Liver (tissue), 9 donors: ENCODE results near the gene ABCB6. TPM values are rescaled to one million over a fixed set of nuclear protein-coding genes. Genes with fewer than 3 reads are reported as not detected.
A peak's percentile ranks its signal among the peaks of the same experiment; 100 is the strongest.

Experiments
- DNase-seq: peaks from one replicate; pipeline ENCODE4 v3.0.0-alpha.2; 2017; ENCODE audit warnings: low spot score
- H3K27ac ChIP-seq, 2 donors: one replicate each; pipeline ENCODE4 v1.7.0; 2013; ENCODE audit warnings: inconsistent platforms in 2 of 2, low read length in 2 of 2, control low read depth in 1 of 2, low read depth in 1 of 2, mild to moderate bottlenecking in 1 of 2
- H3K27me3 ChIP-seq, 4 donors: one replicate each; pipeline versions ENCODE4 v1.6.1 to v1.7.0; 2013; ENCODE audit warnings: low read length in 3 of 4, inconsistent platforms in 1 of 4, mild to moderate bottlenecking in 1 of 4, moderate library complexity in 1 of 4; ENCODE audit not compliant: control insufficient read depth in 4 of 4, insufficient read depth in 4 of 4
- H3K36me3 ChIP-seq, 4 donors: one replicate each; pipeline versions ENCODE4 v1.6.1 to v1.7.0; 2013; ENCODE audit warnings: low read length in 3 of 4, mild to moderate bottlenecking in 3 of 4, low read depth in 1 of 4, moderate library complexity in 1 of 4; ENCODE audit not compliant: control insufficient read depth in 4 of 4, insufficient read depth in 3 of 4
- H3K4me1 ChIP-seq, 4 donors: one replicate each; pipeline versions ENCODE4 v1.6.1 to v1.7.0; 2013; ENCODE audit warnings: low read length in 3 of 4, mild to moderate bottlenecking in 3 of 4, moderate library complexity in 1 of 4; ENCODE audit not compliant: control insufficient read depth in 4 of 4, insufficient read depth in 4 of 4
- H3K4me3 ChIP-seq, 3 donors: one replicate each; pipeline versions ENCODE4 v1.6.1 to v1.7.0; 2013; ENCODE audit warnings: low read length in 3 of 3, control low read depth in 1 of 3, low read depth in 1 of 3, mild to moderate bottlenecking in 1 of 3
- H3K9ac ChIP-seq, 2 donors: one replicate each; pipeline ENCODE4 v1.7.0; 2013; ENCODE audit warnings: low read length in 2 of 2, mild to moderate bottlenecking in 2 of 2, moderate library complexity in 2 of 2, control low read depth in 1 of 2, low read depth in 1 of 2
- H3K9me3 ChIP-seq, 4 donors: one replicate each; pipeline versions ENCODE4 v1.6.1 to v1.7.0; 2013; ENCODE audit warnings: low read length in 3 of 4; ENCODE audit not compliant: control insufficient read depth in 4 of 4
- ATF3 ChIP-seq: IDR thresholded peaks from 2 replicates; pipeline ENCODE4 v1.6.1; 2016; ENCODE audit warnings: antibody characterized with exemption
- EGR1 ChIP-seq, 2 donors: IDR thresholded peaks; 2 replicates each; pipeline ENCODE4 v1.6.1; 2016 to 2018; ENCODE audit warnings: antibody characterized with exemption in 2 of 2, low read depth in 2 of 2
- FOXA1 ChIP-seq: IDR thresholded peaks from 2 replicates; pipeline ENCODE4 v1.6.1; 2016; ENCODE audit warnings: antibody characterized with exemption
- FOXA2 ChIP-seq: IDR thresholded peaks from 2 replicates; pipeline ENCODE4 v1.6.1; 2016; ENCODE audit warnings: antibody characterized with exemption
- GABPA ChIP-seq, 2 donors: IDR thresholded peaks in 1 of 2; conservative IDR thresholded peaks in 1 of 2; 2 replicates each; pipeline ENCODE4 v1.6.1; 2016; ENCODE audit warnings: antibody characterized with exemption in 2 of 2, mild to moderate bottlenecking in 1 of 2, moderate library complexity in 1 of 2
- HNF4A ChIP-seq, 2 donors: conservative IDR thresholded peaks; 2 replicates each; pipeline ENCODE4 v1.6.1; 2016; ENCODE audit warnings: antibody characterized with exemption in 2 of 2, mild to moderate bottlenecking in 2 of 2
- HNF4G ChIP-seq: IDR thresholded peaks from 2 replicates; pipeline ENCODE4 v1.6.1; 2016; ENCODE audit warnings: antibody characterized with exemption
- JUND ChIP-seq, 2 donors: IDR thresholded peaks; 2 replicates each; pipeline ENCODE4 v1.6.1; 2016; ENCODE audit warnings: antibody characterized with exemption in 2 of 2
- NR2F2 ChIP-seq: IDR thresholded peaks from 2 replicates; pipeline ENCODE4 v1.6.1; 2016; ENCODE audit warnings: antibody characterized with exemption
- RAD21 ChIP-seq, 2 donors: IDR thresholded peaks; 2 replicates each; pipeline ENCODE4 v1.6.1; 2016; ENCODE audit warnings: antibody characterized with exemption in 2 of 2, mild to moderate bottlenecking in 2 of 2
- RXRA ChIP-seq, 2 donors: IDR thresholded peaks; 2 replicates each; pipeline ENCODE4 v1.6.1; 2017 to 2018; ENCODE audit warnings: antibody characterized with exemption in 2 of 2, mild to moderate bottlenecking in 1 of 2
- SP1 ChIP-seq: IDR thresholded peaks from 2 replicates; pipeline ENCODE4 v1.6.1; 2018; ENCODE audit warnings: antibody characterized with exemption, mild to moderate bottlenecking
- TAF1 ChIP-seq: conservative IDR thresholded peaks from 2 replicates; pipeline ENCODE4 v1.6.1; 2016; ENCODE audit warnings: antibody characterized with exemption, mild to moderate bottlenecking
- YY1 ChIP-seq: IDR thresholded peaks from 2 replicates; pipeline ENCODE4 v1.6.1; 2016; ENCODE audit warnings: antibody characterized with exemption, mild to moderate bottlenecking
- WGBS: extraction: QIAGEN DNeasy Blood & Tissue Kit; methylation state at CpG from one replicate; pipeline ENCODE4 v1.1.7; 2013; 5-methylcytosine and 5-hydroxymethylcytosine counted together
- polyA plus RNA-seq, 2 donors: library from polyadenylated mRNA; stranded (reverse) in 1 of 2; unstranded in 1 of 2; fragments of 200-250 nt in 1 of 2; fragments of >200 nt in 1 of 2; fragmentation: Nextera tagmentation in 1 of 2; extraction: Ambion mirVana in 1 of 2; gene quantifications; one replicate each; pipeline versions ENCODE4 v1.2.1 to v1.2.3, GENCODE V29; 2013 to 2015
- total RNA-seq, 2 donors: library from RNA; depleted of rRNA; stranded (reverse); fragments of >200 nt; gene quantifications; one replicate each; pipeline ENCODE4 v1.2.3, GENCODE V29; 2014
- TF ChIP-seq, protein P1 (sequence below): IDR thresholded peaks from 2 replicates; pipeline ENCODE4 v1.6.1; 2016; ENCODE audit warnings: antibody characterized with exemption, mild to moderate bottlenecking
- TF ChIP-seq, protein P2 (sequence below): fragments of 150-350 bp; IDR thresholded peaks from 2 replicates; pipeline ENCODE4 v1.5.1; 2017; ENCODE audit warnings: improper control_type of control experiment, low read depth, low read length; ENCODE audit not compliant: missing input control
- TF ChIP-seq, protein P3 (sequence below): IDR thresholded peaks from 2 replicates; pipeline ENCODE4 v1.6.1; 2016; ENCODE audit warnings: antibody characterized with exemption
- TF ChIP-seq, protein P4 (sequence below): IDR thresholded peaks from 2 replicates; pipeline ENCODE4 v1.6.1; 2016; ENCODE audit warnings: antibody characterized with exemption
- donor health status: healthy.
- donor health status: healthy.
- donor health status: healthy.
- donor health status: healthy.
- donor health status: healthy.

ABCB6 gene
- total and polyA plus RNA-seq, 4 donors: 19.0 to 96.1 (median 47.8) TPM

DNA sequence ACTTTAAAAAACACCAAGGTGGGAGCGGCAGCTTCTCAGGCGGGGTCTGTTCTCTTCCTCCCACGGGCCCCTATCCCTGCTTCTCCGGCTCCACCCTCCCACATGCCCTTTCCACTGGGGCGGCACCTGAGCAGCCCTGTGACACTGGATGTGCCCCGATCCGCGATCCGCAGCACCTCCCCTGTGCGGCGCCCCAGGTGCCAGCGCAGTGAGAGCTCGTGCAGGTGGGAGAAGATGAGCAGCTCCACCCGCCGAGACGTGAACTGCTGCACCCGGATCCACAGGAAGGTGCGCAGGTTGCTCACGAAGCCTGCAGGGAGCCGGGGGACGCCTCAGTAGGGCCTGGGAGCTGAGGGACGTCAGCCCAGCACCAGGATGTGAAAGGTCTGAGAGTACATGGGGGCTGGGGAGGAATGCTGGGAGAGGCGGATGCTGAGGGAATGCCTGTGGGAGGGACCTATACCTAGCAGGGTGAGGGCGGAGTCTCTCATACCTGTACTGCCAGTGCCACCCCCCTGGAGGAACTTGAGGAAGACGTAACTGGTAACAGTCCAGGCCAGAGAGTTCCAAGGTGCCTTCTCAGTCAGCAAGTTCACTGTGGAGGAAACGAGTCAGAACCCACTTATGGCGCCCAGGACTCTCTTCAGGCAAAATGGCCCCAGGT is 2.8 kb downstream of the ABCB6 start:
- Histone ChIP-seq H3K27ac (no peak overlapping the region), H3K4me1 (peaks cover 5 to 27% (median 19%) of the 10 kb centered on the region in 4 donors), H3K4me3 (no peak overlapping the region), H3K9ac (no peak overlapping the region), H3K27me3 (no peaks in the 10 kb centered on the region), H3K9me3 (no peaks in the 10 kb centered on the region), H3K36me3 (peaks cover 11 to 30% (median 13%) of the 10 kb centered on the region in 4 donors)
- TF ChIP-seq, protein P1, sequence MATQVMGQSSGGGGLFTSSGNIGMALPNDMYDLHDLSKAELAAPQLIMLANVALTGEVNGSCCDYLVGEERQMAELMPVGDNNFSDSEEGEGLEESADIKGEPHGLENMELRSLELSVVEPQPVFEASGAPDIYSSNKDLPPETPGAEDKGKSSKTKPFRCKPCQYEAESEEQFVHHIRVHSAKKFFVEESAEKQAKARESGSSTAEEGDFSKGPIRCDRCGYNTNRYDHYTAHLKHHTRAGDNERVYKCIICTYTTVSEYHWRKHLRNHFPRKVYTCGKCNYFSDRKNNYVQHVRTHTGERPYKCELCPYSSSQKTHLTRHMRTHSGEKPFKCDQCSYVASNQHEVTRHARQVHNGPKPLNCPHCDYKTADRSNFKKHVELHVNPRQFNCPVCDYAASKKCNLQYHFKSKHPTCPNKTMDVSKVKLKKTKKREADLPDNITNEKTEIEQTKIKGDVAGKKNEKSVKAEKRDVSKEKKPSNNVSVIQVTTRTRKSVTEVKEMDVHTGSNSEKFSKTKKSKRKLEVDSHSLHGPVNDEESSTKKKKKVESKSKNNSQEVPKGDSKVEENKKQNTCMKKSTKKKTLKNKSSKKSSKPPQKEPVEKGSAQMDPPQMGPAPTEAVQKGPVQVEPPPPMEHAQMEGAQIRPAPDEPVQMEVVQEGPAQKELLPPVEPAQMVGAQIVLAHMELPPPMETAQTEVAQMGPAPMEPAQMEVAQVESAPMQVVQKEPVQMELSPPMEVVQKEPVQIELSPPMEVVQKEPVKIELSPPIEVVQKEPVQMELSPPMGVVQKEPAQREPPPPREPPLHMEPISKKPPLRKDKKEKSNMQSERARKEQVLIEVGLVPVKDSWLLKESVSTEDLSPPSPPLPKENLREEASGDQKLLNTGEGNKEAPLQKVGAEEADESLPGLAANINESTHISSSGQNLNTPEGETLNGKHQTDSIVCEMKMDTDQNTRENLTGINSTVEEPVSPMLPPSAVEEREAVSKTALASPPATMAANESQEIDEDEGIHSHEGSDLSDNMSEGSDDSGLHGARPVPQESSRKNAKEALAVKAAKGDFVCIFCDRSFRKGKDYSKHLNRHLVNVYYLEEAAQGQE: no peak
- TF ChIP-seq, protein P2, sequence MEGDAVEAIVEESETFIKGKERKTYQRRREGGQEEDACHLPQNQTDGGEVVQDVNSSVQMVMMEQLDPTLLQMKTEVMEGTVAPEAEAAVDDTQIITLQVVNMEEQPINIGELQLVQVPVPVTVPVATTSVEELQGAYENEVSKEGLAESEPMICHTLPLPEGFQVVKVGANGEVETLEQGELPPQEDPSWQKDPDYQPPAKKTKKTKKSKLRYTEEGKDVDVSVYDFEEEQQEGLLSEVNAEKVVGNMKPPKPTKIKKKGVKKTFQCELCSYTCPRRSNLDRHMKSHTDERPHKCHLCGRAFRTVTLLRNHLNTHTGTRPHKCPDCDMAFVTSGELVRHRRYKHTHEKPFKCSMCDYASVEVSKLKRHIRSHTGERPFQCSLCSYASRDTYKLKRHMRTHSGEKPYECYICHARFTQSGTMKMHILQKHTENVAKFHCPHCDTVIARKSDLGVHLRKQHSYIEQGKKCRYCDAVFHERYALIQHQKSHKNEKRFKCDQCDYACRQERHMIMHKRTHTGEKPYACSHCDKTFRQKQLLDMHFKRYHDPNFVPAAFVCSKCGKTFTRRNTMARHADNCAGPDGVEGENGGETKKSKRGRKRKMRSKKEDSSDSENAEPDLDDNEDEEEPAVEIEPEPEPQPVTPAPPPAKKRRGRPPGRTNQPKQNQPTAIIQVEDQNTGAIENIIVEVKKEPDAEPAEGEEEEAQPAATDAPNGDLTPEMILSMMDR: no peak
- TF ChIP-seq JUND (IDR thresholded peaks at IDR 0.05) (no peak), YY1 (no peak), SP1 (no peak), RXRA (IDR thresholded peaks at IDR 0.05) (no peak), HNF4G (no peak), HNF4A (conservative IDR thresholded peaks at IDR 0.05) (no peak), RAD21 (IDR thresholded peaks at IDR 0.05) (no peak), ATF3 (no peak), NR2F2 (no peak), FOXA1 (no peak), TAF1 (no peak), EGR1 (IDR thresholded peaks at IDR 0.05; ENCODE audit: low read depth in 2 of 2) (no peak), FOXA2 (no peak), GABPA (IDR thresholded peaks at IDR 0.05 in 1 of 2, conservative IDR thresholded peaks at IDR 0.05 in 1 of 2) (no peak)
- TF ChIP-seq, protein P3, sequence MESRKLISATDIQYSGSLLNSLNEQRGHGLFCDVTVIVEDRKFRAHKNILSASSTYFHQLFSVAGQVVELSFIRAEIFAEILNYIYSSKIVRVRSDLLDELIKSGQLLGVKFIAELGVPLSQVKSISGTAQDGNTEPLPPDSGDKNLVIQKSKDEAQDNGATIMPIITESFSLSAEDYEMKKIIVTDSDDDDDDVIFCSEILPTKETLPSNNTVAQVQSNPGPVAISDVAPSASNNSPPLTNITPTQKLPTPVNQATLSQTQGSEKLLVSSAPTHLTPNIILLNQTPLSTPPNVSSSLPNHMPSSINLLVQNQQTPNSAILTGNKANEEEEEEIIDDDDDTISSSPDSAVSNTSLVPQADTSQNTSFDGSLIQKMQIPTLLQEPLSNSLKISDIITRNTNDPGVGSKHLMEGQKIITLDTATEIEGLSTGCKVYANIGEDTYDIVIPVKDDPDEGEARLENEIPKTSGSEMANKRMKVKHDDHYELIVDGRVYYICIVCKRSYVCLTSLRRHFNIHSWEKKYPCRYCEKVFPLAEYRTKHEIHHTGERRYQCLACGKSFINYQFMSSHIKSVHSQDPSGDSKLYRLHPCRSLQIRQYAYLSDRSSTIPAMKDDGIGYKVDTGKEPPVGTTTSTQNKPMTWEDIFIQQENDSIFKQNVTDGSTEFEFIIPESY: no peak
- TF ChIP-seq, protein P4, sequence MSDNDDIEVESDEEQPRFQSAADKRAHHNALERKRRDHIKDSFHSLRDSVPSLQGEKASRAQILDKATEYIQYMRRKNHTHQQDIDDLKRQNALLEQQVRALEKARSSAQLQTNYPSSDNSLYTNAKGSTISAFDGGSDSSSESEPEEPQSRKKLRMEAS: no peak
- WGBS: 95% methylated on average over 27 of the region's 27 CpGs
- peak; percentile 33 for DNase-seq
